ENCODE data around the gene PTPRT.

- TF ChIP-seq LARP7 (IDR thresholded peaks at IDR 0.05) (no peak), FOXK2 (IDR thresholded peaks at IDR 0.05) (no peak), CTCF (IDR thresholded peaks at IDR 0.05 in 2 of 3, conservative IDR thresholded peaks at IDR 0.05 in 1 of 3; ENCODE audit: control insufficient read depth in 2 of 3, extremely low read depth in 1 of 3, insufficient read depth in 1 of 3, low read depth in 3 of 3, low read length in 3 of 3) (peak; percentile 29 to 62 (median 61)), ZBTB33 (IDR thresholded peaks at IDR 0.05) (no peak), POLR2A (IDR thresholded peaks at IDR 0.05; ENCODE audit: low read depth, low read length) (no peak), YY1 (IDR thresholded peaks at IDR 0.05; ENCODE audit: low read depth, low read length) (no peak)
These were observed 705.9 kb downstream of the PTPRT start for GRCh38 chr20:42483730-42484303.
